OCI-LY7 (cell line): ENCODE data around the gene RSPH1.
A peak's percentile ranks its signal among the peaks of the same experiment; 100 is the strongest.

Experiments
- EZH2phosphoT487 ChIP-seq: fragments of 200-600 bp; sonication (generic); IDR thresholded peaks from 2 replicates; pipeline ENCODE4 v1.6.1; 2018; ENCODE audit warnings: low read depth, borderline replicate concordance, mild to moderate bottlenecking, mixed run types, antibody characterized with exemption, low read length, moderate library complexity, mixed read lengths
- TF ChIP-seq, protein P1 (sequence below): fragments of 200-600 bp; sonication (generic); conservative IDR thresholded peaks from 2 replicates; pipeline ENCODE4 v1.5.1; 2014; ENCODE audit warnings: mild to moderate bottlenecking, antibody characterized with exemption, low read length, moderate library complexity, mixed read lengths

DNA sequence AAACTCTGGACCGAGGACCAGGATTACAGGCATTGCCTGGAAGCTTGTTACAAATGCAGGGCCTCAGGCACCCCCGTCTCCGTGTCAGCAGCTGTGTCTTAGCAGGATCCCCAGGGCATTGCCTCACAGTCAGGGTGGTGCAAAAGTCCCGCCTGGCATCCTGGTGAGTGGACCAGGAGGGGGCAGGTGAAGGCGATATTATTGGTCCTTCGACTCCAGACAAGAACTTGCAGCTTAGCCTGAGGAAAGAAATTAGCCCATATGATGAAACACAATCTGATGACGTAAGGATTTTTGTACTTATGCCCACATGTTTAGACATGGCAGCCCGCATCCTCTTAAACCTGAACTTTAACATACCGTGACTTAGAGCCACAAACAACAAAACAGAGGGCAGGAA is 40.8 kb downstream of the RSPH1 start:
- TF ChIP-seq, protein P1, sequence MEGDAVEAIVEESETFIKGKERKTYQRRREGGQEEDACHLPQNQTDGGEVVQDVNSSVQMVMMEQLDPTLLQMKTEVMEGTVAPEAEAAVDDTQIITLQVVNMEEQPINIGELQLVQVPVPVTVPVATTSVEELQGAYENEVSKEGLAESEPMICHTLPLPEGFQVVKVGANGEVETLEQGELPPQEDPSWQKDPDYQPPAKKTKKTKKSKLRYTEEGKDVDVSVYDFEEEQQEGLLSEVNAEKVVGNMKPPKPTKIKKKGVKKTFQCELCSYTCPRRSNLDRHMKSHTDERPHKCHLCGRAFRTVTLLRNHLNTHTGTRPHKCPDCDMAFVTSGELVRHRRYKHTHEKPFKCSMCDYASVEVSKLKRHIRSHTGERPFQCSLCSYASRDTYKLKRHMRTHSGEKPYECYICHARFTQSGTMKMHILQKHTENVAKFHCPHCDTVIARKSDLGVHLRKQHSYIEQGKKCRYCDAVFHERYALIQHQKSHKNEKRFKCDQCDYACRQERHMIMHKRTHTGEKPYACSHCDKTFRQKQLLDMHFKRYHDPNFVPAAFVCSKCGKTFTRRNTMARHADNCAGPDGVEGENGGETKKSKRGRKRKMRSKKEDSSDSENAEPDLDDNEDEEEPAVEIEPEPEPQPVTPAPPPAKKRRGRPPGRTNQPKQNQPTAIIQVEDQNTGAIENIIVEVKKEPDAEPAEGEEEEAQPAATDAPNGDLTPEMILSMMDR = 0 out of 2 replicates have a peak, but pooled peaks have one; percentile 29
- no peak for TF ChIP-seq EZH2phosphoT487
